Ishikawa (cell line): ENCODE results near the gene KMT2D.

Source experiments
- CEBPB ChIP-seq: IDR thresholded peaks from 2 replicates; pipeline ENCODE4 v1.6.1; 2012
- EP300 ChIP-seq: IDR thresholded peaks from 2 replicates; pipeline ENCODE4 v1.6.1; 2012; ENCODE audit warnings: borderline replicate concordance
- FOXM1 ChIP-seq: IDR thresholded peaks from 2 replicates; pipeline ENCODE4 v1.6.1; 2012; ENCODE audit warnings: low read depth, borderline replicate concordance
- RAD21 ChIP-seq: IDR thresholded peaks from 2 replicates; pipeline ENCODE4 v1.6.1; 2012; ENCODE audit warnings: low read depth
- TF ChIP-seq, protein P1 (sequence below): IDR thresholded peaks from 2 replicates; pipeline ENCODE4 v1.6.1; 2012
- TF ChIP-seq, protein P2 (sequence below): IDR thresholded peaks from 2 replicates; pipeline ENCODE4 v1.6.1; 2012; ENCODE audit warnings: low read depth, mild to moderate bottlenecking

DNA sequence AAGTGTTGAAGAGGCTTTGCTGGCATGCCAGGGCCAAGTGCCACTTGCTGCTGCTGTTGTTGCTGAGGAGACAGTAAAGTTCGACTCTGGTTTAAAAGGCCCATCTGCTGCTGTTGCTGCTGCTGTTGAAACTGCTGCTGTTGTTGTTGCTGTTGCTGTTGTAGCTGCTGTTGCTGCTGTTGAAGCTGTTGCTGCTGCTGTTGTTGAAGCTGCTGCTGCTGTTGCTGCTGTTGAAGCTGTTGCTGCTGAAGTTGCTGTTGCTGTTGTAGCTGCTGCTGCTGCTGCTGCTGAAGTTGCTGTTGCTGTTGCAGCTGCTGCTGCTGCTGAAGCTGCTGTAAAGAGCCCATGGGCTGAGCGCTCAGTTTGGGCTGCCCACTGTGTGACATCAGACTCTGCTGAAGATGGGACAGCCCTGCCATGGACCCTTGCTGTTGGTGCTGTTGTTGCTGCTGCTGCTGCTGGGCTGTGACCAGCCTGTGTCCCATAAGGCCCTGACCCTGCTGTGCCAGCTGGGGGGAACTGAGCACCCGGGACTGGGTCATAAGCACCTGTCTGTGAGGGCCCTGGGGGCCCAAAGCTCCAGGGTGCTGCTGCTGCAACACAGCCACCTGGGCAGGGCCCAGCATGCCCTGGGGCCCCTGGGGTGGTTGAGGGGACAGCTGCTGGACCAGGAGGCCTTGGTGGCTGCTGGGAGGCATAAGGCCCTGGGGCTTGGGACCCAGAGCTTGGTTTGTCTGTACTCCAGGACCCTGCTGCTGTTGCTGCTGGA lies 27.7 kb downstream of the KMT2D start:
- TF ChIP-seq CEBPB = no peak
- TF ChIP-seq, protein P1, sequence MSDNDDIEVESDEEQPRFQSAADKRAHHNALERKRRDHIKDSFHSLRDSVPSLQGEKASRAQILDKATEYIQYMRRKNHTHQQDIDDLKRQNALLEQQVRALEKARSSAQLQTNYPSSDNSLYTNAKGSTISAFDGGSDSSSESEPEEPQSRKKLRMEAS = no peak
- TF ChIP-seq, protein P2, sequence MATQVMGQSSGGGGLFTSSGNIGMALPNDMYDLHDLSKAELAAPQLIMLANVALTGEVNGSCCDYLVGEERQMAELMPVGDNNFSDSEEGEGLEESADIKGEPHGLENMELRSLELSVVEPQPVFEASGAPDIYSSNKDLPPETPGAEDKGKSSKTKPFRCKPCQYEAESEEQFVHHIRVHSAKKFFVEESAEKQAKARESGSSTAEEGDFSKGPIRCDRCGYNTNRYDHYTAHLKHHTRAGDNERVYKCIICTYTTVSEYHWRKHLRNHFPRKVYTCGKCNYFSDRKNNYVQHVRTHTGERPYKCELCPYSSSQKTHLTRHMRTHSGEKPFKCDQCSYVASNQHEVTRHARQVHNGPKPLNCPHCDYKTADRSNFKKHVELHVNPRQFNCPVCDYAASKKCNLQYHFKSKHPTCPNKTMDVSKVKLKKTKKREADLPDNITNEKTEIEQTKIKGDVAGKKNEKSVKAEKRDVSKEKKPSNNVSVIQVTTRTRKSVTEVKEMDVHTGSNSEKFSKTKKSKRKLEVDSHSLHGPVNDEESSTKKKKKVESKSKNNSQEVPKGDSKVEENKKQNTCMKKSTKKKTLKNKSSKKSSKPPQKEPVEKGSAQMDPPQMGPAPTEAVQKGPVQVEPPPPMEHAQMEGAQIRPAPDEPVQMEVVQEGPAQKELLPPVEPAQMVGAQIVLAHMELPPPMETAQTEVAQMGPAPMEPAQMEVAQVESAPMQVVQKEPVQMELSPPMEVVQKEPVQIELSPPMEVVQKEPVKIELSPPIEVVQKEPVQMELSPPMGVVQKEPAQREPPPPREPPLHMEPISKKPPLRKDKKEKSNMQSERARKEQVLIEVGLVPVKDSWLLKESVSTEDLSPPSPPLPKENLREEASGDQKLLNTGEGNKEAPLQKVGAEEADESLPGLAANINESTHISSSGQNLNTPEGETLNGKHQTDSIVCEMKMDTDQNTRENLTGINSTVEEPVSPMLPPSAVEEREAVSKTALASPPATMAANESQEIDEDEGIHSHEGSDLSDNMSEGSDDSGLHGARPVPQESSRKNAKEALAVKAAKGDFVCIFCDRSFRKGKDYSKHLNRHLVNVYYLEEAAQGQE = no peak
- no peak for TF ChIP-seq EP300
- TF ChIP-seq FOXM1 = no peak
- no peak for TF ChIP-seq RAD21
